Activated T-helper 1 cell treated with anti-CD3 and anti-CD28 coated beads, Interleukin-12 subunit alpha, Interleukin-12 subunit beta, Interleukin-2, Interleukin-4 antibody, amounts not matched to agents 30 ng/mL and 10 ng/mL and 1 ng/mL, durations not matched to agents 14 hours and 24 hours and 36 hours (primary cell): ENCODE data around the gene TTF2. TPM values are rescaled to one million over a fixed set of nuclear protein-coding genes. Genes with fewer than 3 reads are reported as not detected.

Experiments used
- total RNA-seq: library from RNA; stranded (reverse); gene quantifications from 2 replicates; pipeline ENCODE4 v1.2.3, GENCODE V29; 2022

TTF2 gene
- total RNA-seq, 1 donor from 2014 or later: 103 TPM

Other genes starting within 250 kb of the TTF2 start
- gene PTGFRN, start 150.4 kb upstream of the TTF2 start, total RNA-seq: 38.0 and 43.4 TPM in 2 replicates
- 0.80 and 1.0 TPM in 2 replicates for gene CD101, start 58.6 kb upstream of the TTF2 start, total RNA-seq
- gene TRIM45, start 61.4 kb downstream of the TTF2 start, total RNA-seq: 1.1 and 1.3 TPM in 2 replicates
- gene VTCN1, start 150.6 kb downstream of the TTF2 start, total RNA-seq: not detected in 2 replicates